NT2/D1 (cell line): ENCODE results near the gene TGM2.

Source experiments
- DNase-seq: peaks from one replicate; pipeline ENCODE4 v3.0.0-alpha.2; 2011; ENCODE audit warnings: low read depth, low spot score
- H3K27me3 ChIP-seq: 2 replicates; pipeline ENCODE4 v1.6.0; 2011; ENCODE audit warnings: mild to moderate bottlenecking; ENCODE audit not compliant: insufficient read length, insufficient read depth
- H3K36me3 ChIP-seq: 2 replicates; pipeline ENCODE4 v1.6.1; 2011; ENCODE audit warnings: mild to moderate bottlenecking, low read length, mixed read lengths; ENCODE audit not compliant: insufficient read depth, insufficient read length
- H3K4me1 ChIP-seq: 2 replicates; pipeline ENCODE4 v1.5.1; 2011; ENCODE audit not compliant: insufficient read depth, insufficient read length
- H3K4me3 ChIP-seq: 2 replicates; pipeline ENCODE4 v1.5.1; 2011; ENCODE audit warnings: low read depth; ENCODE audit not compliant: insufficient read length
- H3K9ac ChIP-seq: 2 replicates; pipeline ENCODE4 v1.6.0; 2011; ENCODE audit warnings: low read depth; ENCODE audit not compliant: insufficient read length
- H3K9me3 ChIP-seq: 2 replicates; pipeline ENCODE4 v1.5.1; 2011; ENCODE audit warnings: mild to moderate bottlenecking, low read length; ENCODE audit not compliant: insufficient read depth
- SUZ12 ChIP-seq: IDR thresholded peaks from 2 replicates; pipeline ENCODE4 v1.6.1; 2011; ENCODE audit not compliant: insufficient read length, insufficient read depth; ENCODE audit errors: extremely low read depth
- YY1 ChIP-seq: IDR thresholded peaks from 2 replicates; pipeline ENCODE4 v1.6.1; 2011; ENCODE audit not compliant: insufficient read length, insufficient read depth
- ZNF274 ChIP-seq: IDR thresholded peaks from 2 replicates; pipeline ENCODE4 v1.6.1; 2011; ENCODE audit warnings: mild to moderate bottlenecking, low read depth, low read length

Gene TGM2

GRCh38 chr20:38181207-38181801 lies 16.2 kb upstream of the TGM2 start:
- Histone ChIP-seq H3K27me3 (no peaks in the 10 kb centered on the region), H3K9ac (no peak overlapping the region), H3K4me3 (no peak overlapping the region), H3K4me1 (no peaks in the 10 kb centered on the region), H3K9me3 (peaks cover 11% of the 10 kb centered on the region; the same call in 1 of the 2 replicates), H3K36me3 (no peaks in the 10 kb centered on the region)
- DNase-seq, result no peak
- TF ChIP-seq ZNF274, result no peak
- no peak for TF ChIP-seq YY1
- no peak for TF ChIP-seq SUZ12

GRCh38 chr20:38180781-38181180 lies 15.7 kb upstream of the TGM2 start:
- no peak for DNase-seq
- TF ChIP-seq ZNF274, result no peak
- no peak for TF ChIP-seq YY1
- TF ChIP-seq SUZ12, result no peak
- no peaks in the 10 kb centered on the region for H3K27me3 ChIP-seq

DNA sequence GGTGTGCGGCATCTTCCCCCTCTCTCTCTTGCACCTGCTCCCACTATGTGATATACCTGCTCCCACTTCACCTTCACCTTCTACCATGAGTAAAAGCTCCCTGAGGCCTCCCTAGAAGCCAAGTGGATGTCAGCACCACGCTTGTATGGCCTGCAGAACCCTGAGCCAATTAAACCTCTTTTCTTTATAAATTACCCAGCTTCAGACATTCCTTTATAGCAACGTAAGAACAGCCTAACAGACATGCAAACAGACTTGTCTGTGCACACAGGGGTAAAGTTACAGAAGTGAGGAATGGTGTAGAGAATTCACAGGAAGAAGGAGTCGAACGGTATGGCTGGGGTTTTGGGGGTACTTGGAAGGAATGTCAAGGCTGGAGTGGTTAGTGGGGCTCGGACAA lies 14.8 kb upstream of the TGM2 start:
- Histone ChIP-seq H3K27me3 (no peaks in the 10 kb centered on the region), H3K4me3 (no peak overlapping the region), H3K36me3 (no peaks in the 10 kb centered on the region), H3K9me3 (peaks cover 11% of the 10 kb centered on the region; the same call in 1 of the 2 replicates), H3K4me1 (no peaks in the 10 kb centered on the region), H3K9ac (no peak overlapping the region)
- no peak for DNase-seq
- no peak for TF ChIP-seq SUZ12
- no peak for TF ChIP-seq ZNF274
- no peak for TF ChIP-seq YY1

More at GRCh38 chr20:38180781-38181180, 15.7 kb upstream of the TGM2 start:
- H3K9ac ChIP-seq, result no peak overlapping the region
- no peaks in the 10 kb centered on the region for H3K4me1 ChIP-seq
- peaks cover 11% of the 10 kb centered on the region; the same call in 1 of the 2 replicates for H3K9me3 ChIP-seq
- no peak overlapping the region for H3K4me3 ChIP-seq
- H3K36me3 ChIP-seq, result no peaks in the 10 kb centered on the region

DNA sequence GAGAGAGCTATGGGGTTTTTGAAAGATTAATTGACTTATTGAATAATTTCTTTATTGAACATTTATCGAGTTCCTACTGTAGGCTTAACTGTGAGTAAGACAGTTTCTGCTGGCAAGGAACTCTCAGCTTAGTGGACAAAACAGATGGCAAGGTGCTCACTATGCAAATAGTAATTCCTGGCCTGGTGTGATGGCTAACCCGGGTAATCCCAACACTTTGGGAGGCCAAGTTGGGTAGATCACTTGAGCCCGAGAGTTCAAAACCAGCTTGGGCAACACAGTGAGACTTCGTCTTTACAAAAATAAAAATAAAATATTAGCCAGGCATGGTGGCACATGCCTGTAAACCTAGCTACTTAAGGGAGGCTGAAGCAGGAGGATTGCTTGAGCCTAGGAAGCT lies 13.5 kb upstream of the TGM2 start:
- peaks cover 11% of the 10 kb centered on the region; the same call in 1 of the 2 replicates for H3K9me3 ChIP-seq
- H3K9ac ChIP-seq, result no peak overlapping the region
- H3K27me3 ChIP-seq, result no peaks in the 10 kb centered on the region
- H3K36me3 ChIP-seq, result no peaks in the 10 kb centered on the region
- H3K4me3 ChIP-seq, result no peak overlapping the region
- no peak for TF ChIP-seq ZNF274
- TF ChIP-seq YY1, result no peak
- TF ChIP-seq SUZ12, result no peak
- DNase-seq, result no peak
- no peaks in the 10 kb centered on the region for H3K4me1 ChIP-seq

- TF ChIP-seq YY1, result no peak
- TF ChIP-seq ZNF274, result no peak
- no peak for TF ChIP-seq SUZ12
- Histone ChIP-seq H3K9ac (no peak overlapping the region), H3K4me1 (no peaks in the 10 kb centered on the region), H3K36me3 (no peaks in the 10 kb centered on the region), H3K9me3 (peaks cover 11% of the 10 kb centered on the region; the same call in 1 of the 2 replicates), H3K4me3 (no peak overlapping the region), H3K27me3 (no peaks in the 10 kb centered on the region)
- no peak for DNase-seq
Observed at GRCh38 chr20:38178065-38178491, 13.0 kb upstream of the TGM2 start.

- Histone ChIP-seq H3K27me3 (no peaks in the 10 kb centered on the region), H3K9me3 (peaks cover 7% of the 10 kb centered on the region; the same call in 1 of the 2 replicates), H3K9ac (no peak overlapping the region), H3K36me3 (no peaks in the 10 kb centered on the region), H3K4me1 (no peaks in the 10 kb centered on the region), H3K4me3 (no peak overlapping the region)
- no peak for DNase-seq
- no peak for TF ChIP-seq ZNF274
Observed at GRCh38 chr20:38177201-38177600, 12.1 kb upstream of the TGM2 start.

GRCh38 chr20:38175304-38176180 lies 10.5 kb upstream of the TGM2 start:
- Histone ChIP-seq H3K9me3 (no peaks in the 10 kb centered on the region), H3K4me3 (no peak overlapping the region), H3K9ac (no peak overlapping the region), H3K27me3 (no peaks in the 10 kb centered on the region), H3K4me1 (no peaks in the 10 kb centered on the region), H3K36me3 (no peaks in the 10 kb centered on the region)
- no peak for DNase-seq
- TF ChIP-seq SUZ12 (no peak), YY1 (no peak), ZNF274 (no peak)
